Endothelial cell of umbilical vein (primary cell): ENCODE measurements around the gene CHST15.

Source experiments
- CTCF ChIP-seq, 2 donors: IDR thresholded peaks; 1 replicate in 1 of 2; 2 replicates in 1 of 2; pipeline ENCODE4 v1.5.1; 2011; ENCODE audit warnings: low read length in 2 of 2, mild to moderate bottlenecking in 2 of 2, moderate library complexity in 2 of 2, control low read depth in 1 of 2, inconsistent platforms in 1 of 2, low read depth in 1 of 2; ENCODE audit not compliant: insufficient read depth in 1 of 2; ENCODE audit errors: extremely low read depth in 1 of 2
- EZH2 ChIP-seq: IDR thresholded peaks from 2 replicates; pipeline ENCODE4 v1.6.1; 2012; ENCODE audit warnings: borderline replicate concordance, low read depth, mild to moderate bottlenecking, moderate library complexity, low read length, inconsistent platforms; ENCODE audit not compliant: severe bottlenecking
- FOS ChIP-seq: IDR thresholded peaks from 2 replicates; pipeline ENCODE4 v1.6.1; 2011; ENCODE audit warnings: mild to moderate bottlenecking, low read length, moderate library complexity, borderline replicate concordance; ENCODE audit not compliant: insufficient read depth
- GATA2 ChIP-seq: IDR thresholded peaks from 2 replicates; pipeline ENCODE4 v1.7.0; 2011; ENCODE audit warnings: low read depth, mild to moderate bottlenecking, moderate library complexity, mixed read lengths, low read length; ENCODE audit not compliant: insufficient read length, insufficient read depth
- JUN ChIP-seq: IDR thresholded peaks from 2 replicates; pipeline ENCODE4 v1.6.1; 2011; ENCODE audit warnings: borderline replicate concordance, low read depth; ENCODE audit not compliant: insufficient read length, insufficient read depth
- POLR2A ChIP-seq: IDR thresholded peaks from 2 replicates; pipeline ENCODE4 v1.6.1; 2012; ENCODE audit warnings: low read depth, mild to moderate bottlenecking, control low read depth, low read length
- POLR2AphosphoS5 ChIP-seq: IDR thresholded peaks from 2 replicates; pipeline ENCODE4 v1.6.1; 2012; ENCODE audit warnings: low read depth, mild to moderate bottlenecking, control low read depth, low read length, moderate library complexity; ENCODE audit not compliant: insufficient read depth

DNA sequence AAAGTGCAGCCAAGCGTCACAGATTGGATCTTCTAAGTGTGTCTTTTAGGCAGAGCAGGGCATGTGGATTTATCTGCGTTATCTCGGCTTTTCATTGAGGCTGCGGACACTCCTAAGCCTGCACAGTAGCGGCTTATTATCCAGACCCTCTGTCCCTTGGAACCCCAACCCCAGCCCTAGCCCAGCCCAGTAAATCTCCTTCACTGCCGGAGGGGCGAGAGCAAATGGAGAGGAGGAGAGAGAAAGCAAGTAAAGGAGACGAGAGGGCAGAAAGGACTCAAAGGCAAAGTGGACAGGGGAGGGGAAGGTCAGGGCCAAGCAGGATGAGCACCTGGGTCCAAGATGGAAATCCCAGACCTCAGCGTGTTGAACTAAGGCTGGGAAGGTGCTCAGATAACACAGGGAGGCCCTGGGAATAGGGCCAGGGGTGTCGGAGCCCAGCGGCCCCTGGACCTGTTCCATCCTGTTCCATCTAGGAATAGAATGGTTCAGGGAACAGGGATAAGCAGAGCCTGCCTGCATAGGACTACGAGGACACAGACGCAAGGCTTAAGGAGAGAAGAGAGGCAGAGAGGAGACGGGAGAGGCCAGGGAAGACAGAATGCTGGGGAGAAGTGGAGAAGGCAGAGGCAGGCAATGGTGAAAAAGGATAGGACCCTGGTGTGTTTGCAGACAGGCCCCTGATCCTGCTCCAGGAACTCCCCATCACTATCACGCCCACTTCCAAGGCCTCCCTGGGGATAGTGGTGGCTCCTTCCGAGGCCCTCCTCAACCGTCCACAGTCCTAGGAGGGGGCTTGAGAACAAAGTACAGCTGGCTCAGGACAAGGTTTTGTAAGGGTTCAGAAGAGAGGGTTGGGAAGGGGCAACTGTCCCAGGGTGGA lies 99.6 kb downstream of the CHST15 start:
- no peak for TF ChIP-seq CTCF (IDR thresholded peaks at IDR 0.05; ENCODE audit: extremely low read depth in 1 of 2, insufficient read depth in 1 of 2, low read depth in 1 of 2, low read length in 2 of 2)
- TF ChIP-seq JUN, result no peak
- no peak for TF ChIP-seq POLR2A
- TF ChIP-seq FOS, result no peak
- no peak for TF ChIP-seq GATA2
- TF ChIP-seq EZH2, result peak; percentile 8
- no peak for TF ChIP-seq POLR2AphosphoS5
